ENCODE measurements around the gene SLC4A8.

SLC4A8 gene

GRCh38 chr12:51482929-51483697 is 58.5 kb downstream of the SLC4A8 start:
- peak; percentile 9 for DNase-seq (ENCODE audit: extremely low read depth, low read depth)

GRCh38 chr12:51484119-51484518 is 59.5 kb downstream of the SLC4A8 start:
- DNase-seq (ENCODE audit: extremely low read depth, low read depth) = no peak
- no peak for TF ChIP-seq CTCF (IDR thresholded peaks at IDR 0.05; ENCODE audit: low read depth, low read length, missing control alignments)
- no peak overlapping the region for H3K4me3 ChIP-seq (replicated peaks; ENCODE audit: low read depth, low read length)

More at GRCh38 chr12:51482929-51483697, 58.5 kb downstream of the SLC4A8 start:
- no peak overlapping the region for H3K4me3 ChIP-seq (replicated peaks; ENCODE audit: low read depth, low read length)
- TF ChIP-seq CTCF (IDR thresholded peaks at IDR 0.05; ENCODE audit: low read depth, low read length, missing control alignments) = no peak

GRCh38 chr12:51488281-51488680 is 63.6 kb downstream of the SLC4A8 start:
- TF ChIP-seq CTCF (IDR thresholded peaks at IDR 0.05; ENCODE audit: low read depth, low read length, missing control alignments) = no peak
- no peak overlapping the region for H3K4me3 ChIP-seq (replicated peaks; ENCODE audit: low read depth, low read length)

GRCh38 chr12:51493281-51493680 is 68.7 kb downstream of the SLC4A8 start:
- no peak for DNase-seq (ENCODE audit: extremely low read depth, low read depth)
- no peak for TF ChIP-seq CTCF (IDR thresholded peaks at IDR 0.05; ENCODE audit: low read depth, low read length, missing control alignments)
- no peak overlapping the region for H3K4me3 ChIP-seq (replicated peaks; ENCODE audit: low read depth, low read length)

More at GRCh38 chr12:51488281-51488680, 63.6 kb downstream of the SLC4A8 start:
- no peak for DNase-seq (ENCODE audit: extremely low read depth, low read depth)

- TF ChIP-seq CTCF (IDR thresholded peaks at IDR 0.05; ENCODE audit: low read depth, low read length, missing control alignments) = no peak
- DNase-seq (ENCODE audit: extremely low read depth, low read depth) = no peak
- no peak overlapping the region for H3K4me3 ChIP-seq (replicated peaks; ENCODE audit: low read depth, low read length)
Observed at GRCh38 chr12:51496895-51497294, 72.3 kb downstream of the SLC4A8 start.

GRCh38 chr12:51504851-51505250 is 80.2 kb downstream of the SLC4A8 start:
- DNase-seq (ENCODE audit: extremely low read depth, low read depth) = no peak
- H3K4me3 ChIP-seq (replicated peaks; ENCODE audit: low read depth, low read length) = no peak overlapping the region
- no peak for TF ChIP-seq CTCF (IDR thresholded peaks at IDR 0.05; ENCODE audit: low read depth, low read length, missing control alignments)

Measured in HFF-Myc (cell line).